Nephron (organoid): ENCODE results near the gene DTL.
"Not testable (repeated sequence)": the region's sequence is repeated elsewhere in the genome, so short reads cannot be mapped to it uniquely, and the experiment has no call there.

Source experiments
- H3K27ac Mint-ChIP-seq, 3 experiments: 2 replicates each; pipeline ENCODE4 v1.8.0; 2020; ENCODE audit warnings: mixed read lengths in 3 of 3, mild to moderate bottlenecking in 2 of 3, moderate library complexity in 1 of 3
- H3K27me3 Mint-ChIP-seq: 2 replicates; pipeline ENCODE4 v1.8.0; 2021; ENCODE audit warnings: low read depth, mild to moderate bottlenecking, moderate library complexity, mixed read lengths
- H3K36me3 Mint-ChIP-seq: 2 replicates; pipeline ENCODE4 v1.8.0; 2020; ENCODE audit warnings: low read depth, mixed read lengths
- H3K4me1 Mint-ChIP-seq: 2 replicates; pipeline ENCODE4 v1.8.0; 2020; ENCODE audit warnings: mixed read lengths
- H3K4me3 Mint-ChIP-seq, 3 experiments: 2 replicates each; pipeline ENCODE4 v1.8.0; 2020; ENCODE audit warnings: mild to moderate bottlenecking in 3 of 3, mixed read lengths in 3 of 3, moderate library complexity in 2 of 3
- H3K9me3 Mint-ChIP-seq: 2 replicates; pipeline ENCODE4 v1.8.0; 2020; ENCODE audit warnings: mixed read lengths
- CTCF ChIP-seq, 3 experiments: fragments of 200-600 bp; sonication (generic); IDR thresholded peaks; one replicate each; pipeline ENCODE4 v1.5.0; 2021; ENCODE audit warnings: antibody characterized with exemption in 3 of 3; ENCODE audit not compliant: unreplicated experiment in 3 of 3

DTL gene

GRCh38 chr1:212020975-212021374 is 14.6 kb upstream of the DTL start:
- Mint-ChIP-seq H3K27ac (no peak overlapping the region), H3K27me3 (no peaks in the 10 kb centered on the region), H3K4me1 (no peaks in the 10 kb centered on the region), H3K9me3 (peaks cover 9% of the 10 kb centered on the region), H3K4me3 (no peak overlapping the region), H3K36me3 (peaks cover 48% of the 10 kb centered on the region)
- TF ChIP-seq CTCF (IDR thresholded peaks at IDR 0.05; ENCODE audit: unreplicated experiment in 3 of 3) = no peak

GRCh38 chr1:212021563-212021962 is 14.0 kb upstream of the DTL start:
- Mint-ChIP-seq H3K4me3 (no peak overlapping the region), H3K27me3 (no peaks in the 10 kb centered on the region), H3K27ac (no peak overlapping the region), H3K36me3 (peaks cover 44% of the 10 kb centered on the region), H3K9me3 (peaks cover 9% of the 10 kb centered on the region), H3K4me1 (no peaks in the 10 kb centered on the region)
- no peak for TF ChIP-seq CTCF (IDR thresholded peaks at IDR 0.05; ENCODE audit: unreplicated experiment in 3 of 3)

- H3K27ac Mint-ChIP-seq, H3K4me1 Mint-ChIP-seq, H3K9me3 Mint-ChIP-seq, H3K4me3 Mint-ChIP-seq, H3K27me3 Mint-ChIP-seq: not testable (repeated sequence)
- peaks cover 44% of the 10 kb centered on the region for H3K36me3 Mint-ChIP-seq
Observed at GRCh38 chr1:212022908-212023307, 12.6 kb upstream of the DTL start.

- TF ChIP-seq CTCF (IDR thresholded peaks at IDR 0.05; ENCODE audit: unreplicated experiment in 3 of 3) = no peak
- Mint-ChIP-seq H3K27me3 (no peaks in the 10 kb centered on the region), H3K36me3 (peaks cover 49% of the 10 kb centered on the region), H3K9me3 (peaks cover 9% of the 10 kb centered on the region), H3K4me3 (no peak overlapping the region), H3K27ac (no peak overlapping the region), H3K4me1 (peaks cover 4% of the 10 kb centered on the region)
Observed at GRCh38 chr1:212024469-212025149, 10.9 kb upstream of the DTL start.

- Mint-ChIP-seq H3K36me3 (peaks cover 44% of the 10 kb centered on the region), H3K4me1 (peaks cover 23% of the 10 kb centered on the region)
- not testable (repeated sequence) for H3K27me3 Mint-ChIP-seq, H3K9me3 Mint-ChIP-seq, H3K27ac Mint-ChIP-seq, H3K4me3 Mint-ChIP-seq
Observed at GRCh38 chr1:212027727-212028126, 7.8 kb upstream of the DTL start.

- Mint-ChIP-seq H3K27ac (peak overlapping the region; percentile 8 to 21 (median 14)), H3K36me3 (peaks cover 22% of the 10 kb centered on the region), H3K9me3 (no peaks in the 10 kb centered on the region), H3K4me3 (peak overlapping the region in 1 of 3 experiments; percentile 1), H3K27me3 (no peaks in the 10 kb centered on the region), H3K4me1 (peaks cover 33% of the 10 kb centered on the region)
- no peak for TF ChIP-seq CTCF (IDR thresholded peaks at IDR 0.05; ENCODE audit: unreplicated experiment in 3 of 3)
Observed at GRCh38 chr1:212030936-212031528, 4.5 kb upstream of the DTL start.

GRCh38 chr1:212034516-212035122 is 929 bp upstream of the DTL start:
- H3K9me3 Mint-ChIP-seq = no peaks in the 10 kb centered on the region
- peak overlapping the region; percentile 90 to 99 (median 98) for H3K27ac Mint-ChIP-seq
- peaks cover 6% of the 10 kb centered on the region for H3K36me3 Mint-ChIP-seq

More at GRCh38 chr1:212034516-212035122, 929 bp upstream of the DTL start:
- no peaks in the 10 kb centered on the region for H3K27me3 Mint-ChIP-seq
- TF ChIP-seq CTCF (IDR thresholded peaks at IDR 0.05; ENCODE audit: unreplicated experiment in 3 of 3) = no peak
- peaks cover 50% of the 10 kb centered on the region for H3K4me1 Mint-ChIP-seq
- H3K4me3 Mint-ChIP-seq = peak overlapping the region; percentile 95 to 97 (median 96)
